COR-L47 (cell line): Measurements from ENCODE around the gene ZDHHC17.

Experiments
- DNase-seq: peaks from one replicate; lab custom pipeline; 2025; lab: John Stamatoyannopoulos, UW

ZDHHC17 gene

GRCh38 chr12:76878099-76878898 is 114.4 kb downstream of the ZDHHC17 start:
- no peak for DNase-seq

GRCh38 chr12:76878899-76879709 is 115.2 kb downstream of the ZDHHC17 start, which contains the start of gene CSRP2:
Gene CSRP2, minus strand, starts transcription at chr12:76879019. Its CDS starts 12,759 bp downstream, at chr12:76866260.
- DNase-seq = peak; percentile 74

GRCh38 chr12:76879710-76880518 is 116.0 kb downstream of the ZDHHC17 start:
- no peak for DNase-seq

- no peak for DNase-seq
These were observed 116.7 kb downstream of the ZDHHC17 start for GRCh38 chr12:76880519-76881023.

- no peak for DNase-seq
These were observed 117.2 kb downstream of the ZDHHC17 start for GRCh38 chr12:76881142-76881541.

- no peak for DNase-seq
These were observed 118.5 kb downstream of the ZDHHC17 start for GRCh38 chr12:76882367-76882766.

GRCh38 chr12:76883151-76883550 is 119.2 kb downstream of the ZDHHC17 start:
- no peak for DNase-seq

- DNase-seq = no peak
These were observed 119.9 kb downstream of the ZDHHC17 start for GRCh38 chr12:76883811-76884210.

- DNase-seq = no peak
These were observed 124.9 kb downstream of the ZDHHC17 start for GRCh38 chr12:76888775-76889174.

- DNase-seq = no peak
These were observed 126.5 kb downstream of the ZDHHC17 start for GRCh38 chr12:76890151-76891143.

- DNase-seq = no peak
These were observed 127.7 kb downstream of the ZDHHC17 start for GRCh38 chr12:76891609-76892008.

GRCh38 chr12:76895796-76896195 is 131.9 kb downstream of the ZDHHC17 start:
- DNase-seq = no peak

- DNase-seq = no peak
These were observed 132.4 kb downstream of the ZDHHC17 start for GRCh38 chr12:76896274-76896673.

- DNase-seq = no peak
These were observed 134.5 kb downstream of the ZDHHC17 start for GRCh38 chr12:76898442-76898841.

GRCh38 chr12:76899522-76899921 is 135.6 kb downstream of the ZDHHC17 start:
- no peak for DNase-seq

GRCh38 chr12:76901628-76902380 is 137.9 kb downstream of the ZDHHC17 start:
- DNase-seq = no peak
